ENCODE measurements around the gene LYPD6. TPM values are rescaled to one million over a fixed set of nuclear protein-coding genes. Genes with fewer than 3 reads are reported as not detected.

Gene LYPD6
- total and polyA plus RNA-seq, 11 donors = 0.04 to 0.72 (median 0.12) TPM; not detected in 1

- no peak for DNase-seq
- intact Hi-C loops (cut with DNase I) = no loop called here
- no peaks in the 10 kb centered on the region for H3K36me3 ChIP-seq
- no peaks in the 10 kb centered on the region for H3K9me3 ChIP-seq
- WGBS, 4 donors = 90 to 94% (median 92%) methylated on average over 4 of the region's 4 CpGs
- no peak for ATAC-seq
- H3K27me3 ChIP-seq = peaks cover 0 to 4% (median 0%) of the 10 kb centered on the region in 9 donors
- H3K4me3 ChIP-seq = no peak overlapping the region
- no peaks in the 10 kb centered on the region for H3K4me1 ChIP-seq
- TF ChIP-seq POLR2A (IDR thresholded peaks at IDR 0.05) = no peak
- no peak for TF ChIP-seq CTCF (IDR thresholded peaks at IDR 0.05)
- H3K27ac ChIP-seq = no peak overlapping the region
These were observed 93.2 kb downstream of the LYPD6 start for GRCh38 chr2:149423630-149424029.

GRCh38 chr2:149427387-149427786, 97.0 kb downstream of the LYPD6 start:
- Histone ChIP-seq H3K9me3 (peaks cover 0 to 5% (median 0%) of the 10 kb centered on the region in 12 donors), H3K4me1 (no peaks in the 10 kb centered on the region), H3K4me3 (no peak overlapping the region), H3K27ac (no peak overlapping the region), H3K36me3 (no peaks in the 10 kb centered on the region), H3K27me3 (peaks cover 0 to 4% (median 0%) of the 10 kb centered on the region in 9 donors)
- no peak for DNase-seq
- intact Hi-C loops (cut with DNase I) = no loop called here
- WGBS, 4 donors = 90 to 93% (median 93%) methylated on average over 3 of the region's 3 CpGs
- TF ChIP-seq CTCF (IDR thresholded peaks at IDR 0.05) = no peak
- TF ChIP-seq POLR2A (IDR thresholded peaks at IDR 0.05) = no peak
- ATAC-seq = no peak

GRCh38 chr2:149428783-149429182, 98.4 kb downstream of the LYPD6 start:
- no peaks in the 10 kb centered on the region for H3K36me3 ChIP-seq
- ATAC-seq (no peak), DNase-seq (no peak)
- no peak overlapping the region for H3K27ac ChIP-seq
- intact Hi-C loops (cut with DNase I) = no loop called here
- no peaks in the 10 kb centered on the region for H3K4me1 ChIP-seq
- no peak for TF ChIP-seq CTCF (IDR thresholded peaks at IDR 0.05)
- TF ChIP-seq POLR2A (IDR thresholded peaks at IDR 0.05) = no peak
- peaks cover 0 to 4% (median 0%) of the 10 kb centered on the region in 9 donors for H3K27me3 ChIP-seq
- H3K9me3 ChIP-seq = peaks cover 0 to 5% (median 0%) of the 10 kb centered on the region in 12 donors
- H3K4me3 ChIP-seq = no peak overlapping the region
- 85 to 96% (median 93%) methylated on average over 2 of the region's 2 CpGs for WGBS, 4 donors

- 81 to 89% (median 87%) methylated on average over 6 of the region's 6 CpGs for WGBS, 4 donors
- no peaks in the 10 kb centered on the region for H3K4me1 ChIP-seq
- DNase-seq (no peak), ATAC-seq (no peak)
- no peak for TF ChIP-seq POLR2A (IDR thresholded peaks at IDR 0.05)
- no peak for TF ChIP-seq CTCF (IDR thresholded peaks at IDR 0.05)
- no peaks in the 10 kb centered on the region for H3K36me3 ChIP-seq
- H3K27me3 ChIP-seq = no peaks in the 10 kb centered on the region
- intact Hi-C loops (cut with DNase I) = no loop called here
- peaks cover 0 to 5% (median 0%) of the 10 kb centered on the region in 12 donors for H3K9me3 ChIP-seq
- no peak overlapping the region for H3K4me3 ChIP-seq
- H3K27ac ChIP-seq = no peak overlapping the region
These were observed 100.7 kb downstream of the LYPD6 start for GRCh38 chr2:149430743-149431736.
